BJ (cell line): ENCODE data around the gene SPECC1L. TPM values are rescaled to one million over a fixed set of nuclear protein-coding genes. Genes with fewer than 3 reads are reported as not detected.

ENCODE experiments used
- CTCF ChIA-PET: fragments of 350-600 bp; formaldehyde crosslinking; extraction: SDS; loops from one replicate; lab custom pipeline; 2021; ENCODE audit warnings: antibody characterized with exemption, inconsistent platforms; lab: Yijun Ruan, JAX
- POLR2A ChIA-PET: fragments of 300-600 bp; sonication (Branson Sonifier 250); formaldehyde crosslinking; extraction: SDS; loops from one replicate; lab custom pipeline; 2021; ENCODE audit warnings: antibody characterized with exemption; lab: Charles Lee
- DNase-seq: peaks from one replicate; pipeline ENCODE4 v3.0.0-alpha.2; 2011; ENCODE audit warnings: low read depth
- H3K27me3 ChIP-seq: 2 replicates; pipeline ENCODE4 v1.6.0; 2011; ENCODE audit warnings: low read length; ENCODE audit not compliant: control insufficient read depth, insufficient read depth
- H3K36me3 ChIP-seq: 2 replicates; pipeline ENCODE4 v1.5.1; 2011; ENCODE audit warnings: low read length; ENCODE audit not compliant: control insufficient read depth, insufficient read depth
- H3K4me3 ChIP-seq: 2 replicates; pipeline ENCODE4 v1.5.1; 2011; ENCODE audit warnings: low read depth, mild to moderate bottlenecking, control low read depth, low read length
- polyA plus RNA-seq: library from polyadenylated mRNA; depleted of rRNA; stranded (reverse); fragments of >200 nt; gene quantifications from 2 replicates; pipeline ENCODE4 v1.2.3, GENCODE V29; 2011
- TF ChIP-seq, protein P1 (sequence below): IDR thresholded peaks from 2 replicates; pipeline ENCODE4 v1.5.1; 2011; ENCODE audit warnings: low read depth, mild to moderate bottlenecking, control low read depth, inconsistent platforms, low read length, moderate library complexity; ENCODE audit not compliant: insufficient read depth

Gene SPECC1L
- polyA plus RNA-seq, 1 experiment = 35.1 TPM

DNA sequence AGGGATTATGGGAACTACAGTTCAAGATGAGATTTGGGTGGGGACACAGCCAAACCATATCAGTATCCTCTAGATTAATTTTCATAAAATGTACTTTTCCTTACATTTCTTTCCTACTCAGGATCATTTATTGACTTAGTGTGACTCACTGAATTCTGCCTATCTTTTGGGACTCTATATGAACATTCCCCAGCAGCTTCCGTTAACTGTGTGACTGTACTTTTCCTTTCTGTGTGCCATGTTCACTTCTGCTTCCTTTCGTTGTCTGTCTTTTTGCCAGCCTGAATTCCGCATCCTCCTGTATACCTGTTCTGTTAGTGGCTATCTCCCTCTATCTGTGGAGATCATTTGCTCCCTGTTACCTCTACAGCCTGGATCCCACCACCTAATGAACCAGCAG lies 48.8 kb downstream of the SPECC1L start:
- no peak for DNase-seq
- TF ChIP-seq, protein P1, sequence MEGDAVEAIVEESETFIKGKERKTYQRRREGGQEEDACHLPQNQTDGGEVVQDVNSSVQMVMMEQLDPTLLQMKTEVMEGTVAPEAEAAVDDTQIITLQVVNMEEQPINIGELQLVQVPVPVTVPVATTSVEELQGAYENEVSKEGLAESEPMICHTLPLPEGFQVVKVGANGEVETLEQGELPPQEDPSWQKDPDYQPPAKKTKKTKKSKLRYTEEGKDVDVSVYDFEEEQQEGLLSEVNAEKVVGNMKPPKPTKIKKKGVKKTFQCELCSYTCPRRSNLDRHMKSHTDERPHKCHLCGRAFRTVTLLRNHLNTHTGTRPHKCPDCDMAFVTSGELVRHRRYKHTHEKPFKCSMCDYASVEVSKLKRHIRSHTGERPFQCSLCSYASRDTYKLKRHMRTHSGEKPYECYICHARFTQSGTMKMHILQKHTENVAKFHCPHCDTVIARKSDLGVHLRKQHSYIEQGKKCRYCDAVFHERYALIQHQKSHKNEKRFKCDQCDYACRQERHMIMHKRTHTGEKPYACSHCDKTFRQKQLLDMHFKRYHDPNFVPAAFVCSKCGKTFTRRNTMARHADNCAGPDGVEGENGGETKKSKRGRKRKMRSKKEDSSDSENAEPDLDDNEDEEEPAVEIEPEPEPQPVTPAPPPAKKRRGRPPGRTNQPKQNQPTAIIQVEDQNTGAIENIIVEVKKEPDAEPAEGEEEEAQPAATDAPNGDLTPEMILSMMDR = no peak
- POLR2A ChIA-PET = no interaction called here

DNA sequence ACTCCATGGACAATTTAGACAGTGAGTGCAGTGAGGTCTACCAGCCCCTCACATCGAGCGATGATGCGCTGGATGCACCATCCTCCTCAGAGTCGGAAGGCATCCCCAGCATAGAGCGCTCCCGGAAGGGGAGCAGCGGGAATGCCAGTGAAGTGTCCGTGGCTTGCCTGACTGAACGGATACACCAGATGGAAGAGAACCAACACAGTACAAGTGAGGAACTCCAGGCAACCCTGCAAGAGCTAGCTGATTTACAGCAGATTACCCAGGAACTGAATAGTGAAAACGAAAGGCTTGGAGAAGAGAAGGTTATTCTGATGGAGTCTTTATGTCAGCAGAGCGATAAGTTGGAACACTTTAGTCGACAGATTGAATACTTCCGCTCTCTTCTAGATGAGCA lies 51.4 kb downstream of the SPECC1L start:
- Histone ChIP-seq H3K4me3 (no peak overlapping the region), H3K27me3 (no peaks in the 10 kb centered on the region), H3K36me3 (peaks cover 2% of the 10 kb centered on the region; the same call in 1 of the 2 replicates)
- TF ChIP-seq, protein P1 = no peak
- ChIA-PET CTCF (interaction anchor here (1.0 to 1.4 kb wide), 2 partner anchors 100 to 199 kb away, joined by 3 to 4 read pairs; no protein-coding TSS in a partner anchor), POLR2A (no interaction called here)
- no peak for DNase-seq

More for the DNA sequence above, 48.8 kb downstream of the SPECC1L start:
- Histone ChIP-seq H3K4me3 (no peak overlapping the region), H3K36me3 (peaks cover 2% of the 10 kb centered on the region; the same call in 1 of the 2 replicates), H3K27me3 (no peaks in the 10 kb centered on the region)
- CTCF ChIA-PET = no interaction called here

DNA sequence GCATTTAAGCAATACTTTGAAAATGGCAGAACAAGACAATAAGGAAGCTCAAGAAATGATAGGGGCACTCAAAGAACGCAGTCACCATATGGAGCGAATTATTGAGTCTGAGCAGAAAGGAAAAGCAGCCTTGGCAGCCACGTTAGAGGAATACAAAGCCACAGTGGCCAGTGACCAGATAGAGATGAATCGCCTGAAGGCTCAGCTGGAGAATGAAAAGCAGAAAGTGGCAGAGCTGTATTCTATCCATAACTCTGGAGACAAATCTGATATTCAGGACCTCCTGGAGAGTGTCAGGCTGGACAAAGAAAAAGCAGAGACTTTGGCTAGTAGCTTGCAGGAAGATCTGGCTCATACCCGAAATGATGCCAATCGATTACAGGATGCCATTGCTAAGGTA lies 51.9 kb downstream of the SPECC1L start:
- Histone ChIP-seq H3K27me3 (no peaks in the 10 kb centered on the region), H3K4me3 (no peak overlapping the region), H3K36me3 (peaks cover 2% of the 10 kb centered on the region; the same call in 1 of the 2 replicates)
- ChIA-PET CTCF (interaction anchor here (0.6 to 1.4 kb wide), 5 partner anchors 20 to 203 kb away, joined by 3 to 4 read pairs (median 3); no protein-coding TSS in a partner anchor), POLR2A (interaction anchor here (0.7 kb wide), 1 partner anchor 100 kb away, joined by 6 read pairs; no protein-coding TSS in a partner anchor)
- TF ChIP-seq, protein P1 = no peak
- no peak for DNase-seq

DNA sequence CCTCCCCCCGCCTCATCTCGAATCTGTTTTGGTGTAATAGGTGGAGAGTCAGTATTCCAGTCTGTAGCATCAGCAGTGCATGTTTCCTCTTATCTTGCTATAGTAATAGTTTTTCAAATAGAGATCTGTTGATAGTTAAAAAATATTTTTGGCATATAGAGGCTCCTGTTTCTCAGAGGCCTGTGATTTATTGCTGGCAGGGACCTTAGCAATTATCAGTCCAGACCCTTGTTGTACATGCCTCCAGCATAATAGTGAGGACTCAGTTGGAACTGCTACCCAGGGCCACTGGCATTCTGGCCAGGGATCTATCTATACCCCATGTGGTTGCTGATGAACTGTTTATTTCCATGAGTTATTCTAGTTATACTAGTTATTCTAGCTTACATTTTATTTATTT lies 52.6 kb downstream of the SPECC1L start:
- Histone ChIP-seq H3K36me3 (peaks cover 2% of the 10 kb centered on the region; the same call in 1 of the 2 replicates), H3K4me3 (no peak overlapping the region), H3K27me3 (no peaks in the 10 kb centered on the region)
- no peak for DNase-seq
- ChIA-PET POLR2A (no interaction called here), CTCF (interaction anchor here (1.2 to 1.7 kb wide), 4 partner anchors 8 to 202 kb away, joined by 3 to 4 read pairs (median 4); no protein-coding TSS in a partner anchor)
- TF ChIP-seq, protein P1 = no peak

DNA sequence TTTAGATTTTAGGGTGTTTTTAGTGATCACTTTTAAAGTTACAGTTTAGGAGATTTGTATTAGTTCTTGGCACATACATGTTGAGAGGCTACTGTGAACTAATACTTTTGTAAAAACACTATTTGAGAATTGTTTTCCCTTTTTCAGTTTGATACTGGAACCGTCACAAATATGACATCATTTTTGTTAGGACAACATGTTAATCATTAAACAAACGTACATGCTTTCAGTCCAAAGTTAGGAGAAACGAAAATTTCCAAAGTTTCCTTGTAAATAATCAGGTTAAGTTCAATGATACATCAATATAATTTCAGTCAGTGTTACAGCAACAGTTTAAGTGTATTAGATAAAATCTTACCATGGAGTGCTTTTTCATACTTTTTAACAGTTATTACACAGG lies 53.1 kb downstream of the SPECC1L start:
- Histone ChIP-seq H3K4me3 (no peak overlapping the region), H3K27me3 (no peaks in the 10 kb centered on the region), H3K36me3 (peaks cover 2% of the 10 kb centered on the region; the same call in 1 of the 2 replicates)
- TF ChIP-seq, protein P1 = no peak
- DNase-seq = no peak
- ChIA-PET CTCF (interaction anchor here (1.2 to 1.7 kb wide), 5 partner anchors 9 to 202 kb away, joined by 3 to 4 read pairs (median 3); no protein-coding TSS in a partner anchor), POLR2A (no interaction called here)
